Parathyroid adenoma (tissue), 2 donors: ENCODE data around the gene ICE1.

Experiments used
- H2AFZ ChIP-seq: fragments of 300-600 bp; sonication (generic); one replicate; pipeline ENCODE4 v1.7.0; 2017; ENCODE audit warnings: antibody characterized with exemption, mild to moderate bottlenecking
- H3K27ac ChIP-seq: fragments of 300-600 bp; sonication (generic); one replicate; pipeline ENCODE4 v1.7.0; 2017
- H3K27me3 ChIP-seq: fragments of 300-600 bp; sonication (generic); one replicate; pipeline ENCODE4 v1.7.0; 2017; ENCODE audit warnings: low read length; ENCODE audit not compliant: control insufficient read depth, insufficient read depth
- H3K36me3 ChIP-seq: fragments of 300-600 bp; sonication (generic); one replicate; pipeline ENCODE4 v1.7.0; 2017; ENCODE audit warnings: low read length; ENCODE audit not compliant: control insufficient read depth, insufficient read depth
- H3K4me1 ChIP-seq: fragments of 300-600 bp; sonication (generic); one replicate; pipeline ENCODE4 v1.7.0; 2017; ENCODE audit warnings: control low read depth
- H3K4me2 ChIP-seq: fragments of 300-600 bp; sonication (generic); one replicate; pipeline ENCODE4 v1.7.0; 2017; ENCODE audit warnings: low read length
- H3K4me3 ChIP-seq: fragments of 300-600 bp; sonication (generic); one replicate; pipeline ENCODE4 v1.7.0; 2017; ENCODE audit warnings: low read depth, low read length
- H3K79me2 ChIP-seq: fragments of 300-600 bp; sonication (generic); one replicate; pipeline ENCODE4 v1.7.0; 2017; ENCODE audit warnings: control low read depth
- H3K9ac ChIP-seq: fragments of 300-600 bp; sonication (generic); one replicate; pipeline ENCODE4 v1.7.0; 2017; ENCODE audit warnings: mild to moderate bottlenecking
- H3K9me3 ChIP-seq: fragments of 300-600 bp; sonication (generic); one replicate; pipeline ENCODE4 v1.7.0; 2017; ENCODE audit warnings: low read length; ENCODE audit not compliant: control insufficient read depth
- CTCF ChIP-seq: fragments of 300-600 bp; sonication (generic); IDR thresholded peaks from one replicate; pipeline ENCODE4 v1.7.0; 2017; ENCODE audit warnings: antibody characterized with exemption, mild to moderate bottlenecking
- donor health status: primary hyperparathyroidism.

The ICE1 gene

GRCh38 chr5:5483880-5484598, 61.6 kb downstream of the ICE1 start:
- Histone ChIP-seq H3K9ac (no peak overlapping the region), H3K4me2 (peak overlapping the region; percentile 34), H3K27me3 (no peaks in the 10 kb centered on the region), H2AFZ (no peak overlapping the region), H3K4me1 (peaks cover 34% of the 10 kb centered on the region), H3K27ac (peak overlapping the region; percentile 73), H3K9me3 (no peaks in the 10 kb centered on the region), H3K36me3 (no peaks in the 10 kb centered on the region), H3K4me3 (no peak overlapping the region), H3K79me2 (no peaks in the 10 kb centered on the region)
- no peak for TF ChIP-seq CTCF

- H3K36me3 ChIP-seq = no peaks in the 10 kb centered on the region
- no peak overlapping the region for H3K27ac ChIP-seq
- no peak overlapping the region for H2AFZ ChIP-seq
- no peaks in the 10 kb centered on the region for H3K9me3 ChIP-seq
- H3K9ac ChIP-seq = no peak overlapping the region
- TF ChIP-seq CTCF = no peak
- H3K4me2 ChIP-seq = no peak overlapping the region
- no peaks in the 10 kb centered on the region for H3K79me2 ChIP-seq
- peaks cover 25% of the 10 kb centered on the region for H3K4me1 ChIP-seq
- no peak overlapping the region for H3K4me3 ChIP-seq
- no peaks in the 10 kb centered on the region for H3K27me3 ChIP-seq
Observed at GRCh38 chr5:5486122-5486521, 63.6 kb downstream of the ICE1 start.

GRCh38 chr5:5487585-5488360, 65.3 kb downstream of the ICE1 start:
- no peak overlapping the region for H3K4me2 ChIP-seq
- TF ChIP-seq CTCF = no peak
- H3K4me1 ChIP-seq = peaks cover 27% of the 10 kb centered on the region
- no peaks in the 10 kb centered on the region for H3K36me3 ChIP-seq
- no peak overlapping the region for H3K4me3 ChIP-seq
- H3K9me3 ChIP-seq = no peaks in the 10 kb centered on the region
- no peak overlapping the region for H3K27ac ChIP-seq
- no peak overlapping the region for H2AFZ ChIP-seq
- no peak overlapping the region for H3K9ac ChIP-seq
- H3K79me2 ChIP-seq = no peaks in the 10 kb centered on the region
- H3K27me3 ChIP-seq = no peaks in the 10 kb centered on the region

GRCh38 chr5:5490774-5491347, 68.4 kb downstream of the ICE1 start:
- no peaks in the 10 kb centered on the region for H3K27me3 ChIP-seq
- peaks cover 7% of the 10 kb centered on the region for H3K4me1 ChIP-seq
- no peaks in the 10 kb centered on the region for H3K36me3 ChIP-seq
- H3K9ac ChIP-seq = no peak overlapping the region
- no peak overlapping the region for H3K27ac ChIP-seq
- no peaks in the 10 kb centered on the region for H3K79me2 ChIP-seq
- H3K4me2 ChIP-seq = no peak overlapping the region
- no peaks in the 10 kb centered on the region for H3K9me3 ChIP-seq
- H3K4me3 ChIP-seq = no peak overlapping the region
- TF ChIP-seq CTCF = no peak
- no peak overlapping the region for H2AFZ ChIP-seq
